Prostate gland (tissue), 2 donors: ENCODE data around the gene MED7. TPM values are rescaled to one million over a fixed set of nuclear protein-coding genes. Genes with fewer than 3 reads are reported as not detected.

Experiments
- DNase-seq: peaks from one replicate; pipeline ENCODE4 v3.0.0-alpha.2; 2019; ENCODE audit warnings: low spot score
- H3K27ac ChIP-seq, 2 donors: fragments of 200-600 bp; sonication (generic); 2 replicates each; pipeline ENCODE4 v1.5.1; 2017 to 2019
- H3K27me3 ChIP-seq: fragments of 200-600 bp; sonication (generic); replicated peaks from 2 replicates; pipeline ENCODE4 v1.5.1; 2019; ENCODE audit not compliant: insufficient read depth
- H3K36me3 ChIP-seq, 2 donors: fragments of 200-600 bp; sonication (generic); 1 replicate in 1 of 2; 2 replicates in 1 of 2; pipeline versions ENCODE4 v1.5.1 to v1.8.1; 2017 to 2019
- H3K4me1 ChIP-seq: fragments of 200-600 bp; sonication (generic); replicated peaks from 2 replicates; pipeline ENCODE4 v1.5.1; 2019
- H3K4me3 ChIP-seq, 2 donors: fragments of 200-600 bp; sonication (generic); 2 replicates each; pipeline ENCODE4 v1.5.1; 2017 to 2019
- H3K9me3 ChIP-seq: fragments of 200-600 bp; sonication (generic); 2 replicates; pipeline ENCODE4 v1.5.1; 2017
- CTCF ChIP-seq, 4 experiments: fragments of 200-600 bp in 2 of 4; fragments of 450-650 bp in 2 of 4; sonication (generic) in 2 of 4; IDR thresholded peaks; 1 replicate in 3 of 4; 2 replicates in 1 of 4; pipeline ENCODE4 v1.5.1; 2016 to 2019; ENCODE audit warnings: antibody characterized with exemption in 4 of 4, mild to moderate bottlenecking in 2 of 4, moderate library complexity in 2 of 4
- POLR2A ChIP-seq: fragments of 450-650 bp; IDR thresholded peaks from one replicate; pipeline ENCODE4 v1.6.1; 2016; ENCODE audit warnings: antibody characterized with exemption, mild to moderate bottlenecking
- POLR2AphosphoS5 ChIP-seq: sonication (generic); formaldehyde crosslinking; IDR thresholded peaks from one replicate; pipeline ENCODE4 v1.6.1; 2017; ENCODE audit warnings: antibody characterized with exemption
- WGBS: methylation state at CpG from one replicate; pipeline ENCODE4 v1.1.5; 2018; 5-methylcytosine and 5-hydroxymethylcytosine counted together
- intact Hi-C: fragments of 100-400 bp; cut with DNase I; formaldehyde crosslinking; loops from one replicate; pipeline ENCODE4 v1.14.2; 2022
- total RNA-seq, 2 donors: library from RNA; depleted of rRNA; stranded (reverse); fragments of >200 nt; gene quantifications; one replicate each; pipeline ENCODE4 v1.1.0, GENCODE V29; 2016

Gene MED7
- total RNA-seq, 2 donors from 2014 or later = 10.7 to 11.1 TPM

GRCh38 chr5:157162919-157163510 lies 20.4 kb upstream of the MED7 start:
- DNase-seq = no peak
- Histone ChIP-seq H3K4me3 (no peak overlapping the region), H3K4me1 (no peaks in the 10 kb centered on the region), H3K27ac (no peak overlapping the region), H3K27me3 (no peaks in the 10 kb centered on the region), H3K36me3 (no peaks in the 10 kb centered on the region), H3K9me3 (no peaks in the 10 kb centered on the region)
- WGBS = 93% methylated on average over 12 of the region's 12 CpGs
- intact Hi-C loops = no loop called here
- TF ChIP-seq POLR2A (no peak), CTCF (IDR thresholded peaks at IDR 0.05) (no peak), POLR2AphosphoS5 (no peak)

- Histone ChIP-seq H3K9me3 (no peaks in the 10 kb centered on the region), H3K36me3 (no peaks in the 10 kb centered on the region), H3K4me1 (no peaks in the 10 kb centered on the region), H3K27ac (no peak overlapping the region), H3K27me3 (no peaks in the 10 kb centered on the region), H3K4me3 (no peak overlapping the region)
- no peak for DNase-seq
- 87% methylated on average over 6 of the region's 6 CpGs for WGBS
- TF ChIP-seq CTCF (IDR thresholded peaks at IDR 0.05) (no peak), POLR2A (no peak), POLR2AphosphoS5 (no peak)
- intact Hi-C loops = no loop called here
These were observed 19.3 kb upstream of the MED7 start for GRCh38 chr5:157161996-157162395.

GRCh38 chr5:157160001-157160400 lies 17.3 kb upstream of the MED7 start:
- no peak for DNase-seq
- no peak for TF ChIP-seq POLR2AphosphoS5
- TF ChIP-seq CTCF (IDR thresholded peaks at IDR 0.05) = no peak
- TF ChIP-seq POLR2A = no peak
- Histone ChIP-seq H3K4me3 (no peak overlapping the region), H3K9me3 (no peaks in the 10 kb centered on the region), H3K27ac (no peak overlapping the region), H3K36me3 (no peaks in the 10 kb centered on the region), H3K27me3 (no peaks in the 10 kb centered on the region), H3K4me1 (no peaks in the 10 kb centered on the region)
- 91% methylated on average over 4 of the region's 4 CpGs for WGBS
- intact Hi-C loops = no loop called here

GRCh38 chr5:157159209-157159751 lies 16.6 kb upstream of the MED7 start:
- no peak for TF ChIP-seq POLR2A
- no peak for TF ChIP-seq CTCF (IDR thresholded peaks at IDR 0.05)
- no peak for TF ChIP-seq POLR2AphosphoS5
- no peak overlapping the region for H3K4me3 ChIP-seq
- H3K36me3 ChIP-seq = no peaks in the 10 kb centered on the region
- no peak for DNase-seq
- intact Hi-C loops = no loop called here
- H3K9me3 ChIP-seq = no peaks in the 10 kb centered on the region
- no peak overlapping the region for H3K27ac ChIP-seq
- 71% methylated on average over 6 of the region's 6 CpGs for WGBS
- H3K4me1 ChIP-seq = no peaks in the 10 kb centered on the region
- no peaks in the 10 kb centered on the region for H3K27me3 ChIP-seq

- intact Hi-C loops = no loop called here
- no peaks in the 10 kb centered on the region for H3K4me1 ChIP-seq
- H3K27me3 ChIP-seq = no peaks in the 10 kb centered on the region
- no peaks in the 10 kb centered on the region for H3K36me3 ChIP-seq
- H3K9me3 ChIP-seq = no peaks in the 10 kb centered on the region
- H3K27ac ChIP-seq = no peak overlapping the region
- 96% methylated on average over 1 of the region's 1 CpG for WGBS
- no peak overlapping the region for H3K4me3 ChIP-seq
- no peak for TF ChIP-seq POLR2A
- TF ChIP-seq POLR2AphosphoS5 = no peak
- TF ChIP-seq CTCF (IDR thresholded peaks at IDR 0.05) = no peak
- DNase-seq = no peak
These were observed 14.7 kb upstream of the MED7 start for GRCh38 chr5:157157293-157157891.
